Measurements from ENCODE around the gene PADI6.
"Not testable (repeated sequence)": the region's sequence is repeated elsewhere in the genome, so short reads cannot be mapped to it uniquely, and the experiment has no call there.

The PADI6 gene

DNA sequence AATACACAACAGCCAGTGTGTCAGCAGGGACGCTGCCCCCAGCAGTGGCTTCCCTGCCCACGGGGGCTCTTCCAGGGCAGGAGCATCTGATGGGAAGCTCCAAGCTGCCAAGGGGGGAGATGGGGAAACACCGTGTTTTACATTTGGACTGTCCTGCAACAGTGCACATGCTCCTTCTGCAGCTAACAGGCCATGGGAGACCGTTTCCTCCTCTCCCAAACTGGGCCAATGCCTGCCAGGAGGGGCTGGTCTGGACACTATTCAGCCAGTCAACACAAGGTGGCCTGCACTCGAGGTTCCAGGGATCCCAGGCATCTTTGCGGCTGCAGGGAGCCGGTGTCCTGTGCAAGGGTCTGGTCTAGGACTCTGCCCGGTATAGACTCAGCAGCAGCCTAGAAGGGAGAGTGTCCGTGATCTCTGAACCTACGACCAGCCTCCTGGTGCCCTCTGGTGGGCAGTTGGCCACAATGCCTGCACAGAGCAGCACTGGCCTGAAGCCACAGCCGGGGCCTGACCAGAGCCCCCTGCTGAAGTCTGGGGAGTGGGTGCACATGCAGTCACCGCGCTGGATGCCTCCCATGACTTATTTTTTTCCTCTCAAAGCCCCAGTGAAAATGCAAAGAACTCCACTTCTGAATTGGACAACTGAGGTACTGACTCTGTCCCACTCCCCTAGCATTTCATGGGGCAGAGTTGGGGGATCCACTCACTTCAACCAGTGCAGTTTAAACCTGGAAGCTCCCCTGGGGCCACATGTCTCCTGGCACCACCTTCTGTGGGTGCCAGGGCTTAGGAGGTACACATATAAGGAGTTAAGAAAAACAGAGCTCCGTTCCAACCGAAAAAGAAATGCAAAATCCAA is 34.1 kb downstream of the PADI6 start:
- DNase-seq, result peak; percentile 36

DNA sequence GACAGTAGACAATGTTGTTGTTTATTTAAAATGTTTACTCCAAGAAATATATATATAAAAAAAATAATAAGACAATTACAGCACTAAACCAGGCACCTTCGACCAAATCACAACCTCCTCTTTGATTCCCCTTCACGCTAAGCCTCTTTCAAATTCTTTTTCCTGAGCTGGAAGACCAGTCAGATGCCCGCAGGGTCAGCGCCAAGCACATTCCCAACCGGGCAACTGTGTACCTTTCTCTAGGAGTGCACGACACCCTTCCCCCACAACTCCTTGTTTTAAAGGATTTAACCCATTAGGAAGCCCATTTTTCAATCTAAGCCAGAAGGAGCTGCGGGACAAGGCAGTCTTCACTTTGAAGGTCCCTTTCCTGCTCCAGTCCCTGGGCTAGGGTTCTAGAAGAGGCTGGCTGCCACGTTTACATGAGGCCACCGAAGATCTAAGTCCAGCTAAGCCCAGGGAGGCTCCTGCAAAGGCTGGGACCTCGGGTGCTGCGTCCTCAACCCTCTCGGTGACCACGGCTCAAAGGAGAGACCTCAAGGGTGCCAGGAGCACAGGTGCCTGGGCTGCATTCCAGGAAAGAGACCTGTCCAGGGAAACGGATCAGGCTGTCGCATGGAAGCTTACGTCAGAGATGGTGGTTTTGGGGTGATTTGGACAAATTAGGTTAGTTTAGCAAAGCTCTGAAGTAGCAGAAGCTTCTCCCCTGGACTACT is 34.9 kb downstream of the PADI6 start:
- not testable (repeated sequence) for DNase-seq

- not testable (repeated sequence) for DNase-seq
These were observed 36.0 kb downstream of the PADI6 start for GRCh38 chr1:17407786-17408514.

GRCh38 chr1:17409391-17409811 is 37.4 kb downstream of the PADI6 start:
- DNase-seq, result no peak

DNA sequence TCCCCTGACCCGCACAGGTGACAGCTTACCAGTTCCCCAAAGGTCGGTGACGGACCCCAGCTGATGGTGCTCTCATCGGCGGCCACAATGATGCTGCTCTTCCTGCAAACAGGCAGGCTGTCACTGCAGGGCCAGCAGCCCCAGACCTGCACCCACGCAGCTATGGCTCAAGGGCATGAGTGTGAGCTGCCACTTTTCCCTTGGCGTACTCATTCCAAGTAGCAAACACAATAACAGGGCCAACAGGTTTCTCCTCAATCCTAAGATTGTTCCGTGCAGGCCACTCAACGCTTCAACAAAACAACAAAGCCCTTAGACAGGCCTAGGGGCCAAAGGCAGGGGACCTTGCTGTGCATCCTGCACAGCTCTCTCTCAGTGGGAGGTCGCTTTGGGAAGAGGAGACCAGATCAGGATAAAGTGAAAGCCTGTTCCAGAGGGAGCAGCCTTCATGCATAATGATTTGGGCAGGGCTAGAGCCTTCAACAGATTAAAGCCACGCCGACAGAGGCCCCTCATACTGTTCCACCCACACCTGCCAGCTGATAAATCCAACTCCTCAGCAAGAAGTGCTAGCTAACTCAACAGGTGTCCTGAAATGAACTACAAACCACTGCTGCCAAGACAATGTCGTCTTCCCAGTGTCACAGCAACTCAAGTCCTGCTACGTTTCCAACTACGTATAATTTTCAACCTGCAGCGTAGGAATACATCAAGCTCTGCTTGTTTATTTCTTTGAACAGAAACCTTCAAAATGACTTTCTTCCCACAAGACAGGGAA is 40.3 kb downstream of the PADI6 start:
- DNase-seq, result no peak

DNA sequence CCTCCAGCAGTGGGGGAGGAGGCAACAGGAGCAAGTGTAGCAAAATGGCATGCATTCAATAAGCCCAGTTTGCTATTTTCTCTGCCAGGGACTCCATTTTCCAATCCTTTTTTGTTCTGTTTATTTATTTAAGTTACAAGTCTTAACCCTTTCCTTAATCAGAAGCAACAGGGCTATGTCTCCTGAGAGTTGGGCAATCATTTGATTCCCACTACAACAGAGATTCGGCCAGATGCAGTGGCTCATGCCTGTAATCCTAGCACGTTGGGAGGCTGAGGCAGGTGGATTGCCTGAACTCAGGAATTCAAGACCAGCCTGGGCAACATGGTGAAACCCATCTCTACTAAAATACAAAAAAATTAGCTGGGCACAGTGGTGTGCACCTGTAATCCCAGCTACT is 42.0 kb downstream of the PADI6 start:
- DNase-seq, result no peak

- DNase-seq, result no peak
These were observed 44.4 kb downstream of the PADI6 start for GRCh38 chr1:17416389-17416788.

- DNase-seq, result peak; percentile 59
These were observed 47.8 kb downstream of the PADI6 start for GRCh38 chr1:17419626-17420328.

- no peak for DNase-seq
These were observed 48.5 kb downstream of the PADI6 start for GRCh38 chr1:17420391-17420918.

GRCh38 chr1:17422461-17422860 is 50.5 kb downstream of the PADI6 start:
- no peak for DNase-seq

- DNase-seq, result no peak
These were observed 51.8 kb downstream of the PADI6 start for GRCh38 chr1:17423781-17424245.

DNA sequence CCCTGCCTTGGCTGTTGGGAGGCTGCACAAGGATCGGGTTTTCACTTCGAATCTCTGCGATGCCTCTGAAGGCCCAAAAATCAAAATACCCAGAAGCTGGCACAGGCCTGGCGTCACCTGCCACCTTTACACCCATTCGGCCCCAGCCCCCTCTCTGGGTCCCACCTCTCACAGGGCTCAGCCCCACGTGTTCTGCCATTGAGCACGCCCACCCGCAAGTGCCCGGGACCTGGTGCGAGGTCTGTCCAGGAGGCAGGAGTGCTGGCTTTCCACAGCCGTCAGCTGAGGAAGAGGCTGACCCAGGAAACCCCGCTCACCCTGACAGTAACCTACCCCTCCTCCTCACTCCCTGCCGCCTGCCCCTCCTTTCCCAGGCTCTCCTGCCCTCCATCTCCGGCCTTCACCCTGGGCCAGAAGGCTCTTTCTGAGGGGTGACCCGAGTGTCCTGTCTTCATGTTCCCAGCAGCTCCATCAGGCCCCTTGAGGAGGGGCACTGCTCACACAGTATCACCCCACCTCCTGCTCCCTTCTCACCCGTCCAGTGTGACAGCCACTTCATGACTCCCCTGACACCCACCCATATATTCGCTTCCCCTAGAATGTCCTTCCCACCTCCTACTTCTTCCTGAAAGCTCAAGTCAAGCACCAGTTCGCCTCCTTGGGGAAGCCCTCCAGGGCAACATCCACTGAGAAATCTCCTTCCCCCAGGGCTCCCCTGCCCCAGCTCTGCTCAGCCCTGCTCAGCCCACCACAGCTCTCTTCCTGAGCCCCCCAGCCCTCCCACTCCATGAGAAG is 54.0 kb downstream of the PADI6 start:
- DNase-seq, result no peak

- no peak for DNase-seq
These were observed 56.0 kb downstream of the PADI6 start for GRCh38 chr1:17427696-17428660.

DNA sequence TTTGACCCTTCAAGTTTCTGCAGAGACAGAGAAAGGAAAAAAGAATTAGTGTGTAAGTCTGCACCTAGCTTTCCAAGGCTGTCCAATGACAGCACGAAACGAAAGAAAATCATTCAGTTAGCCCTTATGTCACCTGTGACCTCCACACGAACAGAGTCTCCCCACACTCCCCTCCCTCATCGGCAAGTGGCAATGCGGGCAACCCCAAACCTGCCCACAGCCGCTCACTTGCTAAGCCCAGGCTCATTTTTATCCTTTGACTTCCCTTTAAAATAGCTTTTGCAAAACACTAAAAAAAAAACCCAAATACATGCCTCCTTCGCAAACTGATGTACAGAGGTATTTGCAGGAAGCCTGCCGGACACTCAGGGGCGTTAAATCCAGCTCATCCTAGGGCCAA is 57.2 kb downstream of the PADI6 start:
- no peak for DNase-seq

GRCh38 chr1:17432412-17432811 is 60.4 kb downstream of the PADI6 start:
- DNase-seq, result no peak

DNA sequence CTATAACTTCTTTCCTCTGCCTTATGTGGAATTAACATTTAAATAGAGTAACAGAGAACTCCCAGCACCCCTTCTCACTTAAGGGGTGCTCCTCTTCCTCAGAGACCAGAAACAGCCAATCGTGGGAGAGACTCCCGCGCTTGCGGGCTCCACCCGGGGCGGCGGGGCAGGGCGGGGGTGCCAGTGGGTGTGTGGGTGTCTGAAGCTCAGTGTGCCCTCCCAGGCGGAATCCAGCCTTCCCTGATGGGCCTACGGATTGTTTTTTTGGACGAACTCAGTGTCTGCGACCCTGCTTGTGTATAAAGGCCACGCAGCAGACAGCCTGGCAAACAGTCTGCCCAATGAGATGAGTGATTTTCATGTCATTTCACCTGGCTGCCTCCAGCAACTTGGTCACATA is 61.3 kb downstream of the PADI6 start:
- no peak for DNase-seq

DNA sequence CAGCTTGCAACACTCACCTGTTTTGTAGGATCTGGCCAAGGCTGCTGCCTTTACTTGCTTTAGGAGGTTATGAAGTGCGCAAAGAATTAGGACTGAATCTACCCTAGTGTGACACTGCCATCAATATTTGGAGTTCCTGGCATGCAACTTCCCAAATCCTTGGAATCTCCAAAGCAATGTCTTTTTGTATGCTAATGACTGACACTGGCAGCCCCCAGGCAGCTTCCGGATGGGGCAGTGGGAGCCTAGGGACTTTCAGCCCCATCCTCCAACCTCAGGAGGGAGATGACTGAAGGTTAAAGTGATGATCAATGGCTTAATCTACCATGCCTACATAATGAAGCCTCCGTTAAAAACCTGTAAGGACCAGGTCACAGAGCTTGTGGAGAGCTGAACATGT is 62.0 kb downstream of the PADI6 start:
- DNase-seq, result no peak

GRCh38 chr1:17434601-17435000 is 62.6 kb downstream of the PADI6 start:
- no peak for DNase-seq

- DNase-seq, result no peak
These were observed 64.6 kb downstream of the PADI6 start for GRCh38 chr1:17436380-17437174.
